ENCODE results near the gene MT1B.

Gene MT1B

DNA sequence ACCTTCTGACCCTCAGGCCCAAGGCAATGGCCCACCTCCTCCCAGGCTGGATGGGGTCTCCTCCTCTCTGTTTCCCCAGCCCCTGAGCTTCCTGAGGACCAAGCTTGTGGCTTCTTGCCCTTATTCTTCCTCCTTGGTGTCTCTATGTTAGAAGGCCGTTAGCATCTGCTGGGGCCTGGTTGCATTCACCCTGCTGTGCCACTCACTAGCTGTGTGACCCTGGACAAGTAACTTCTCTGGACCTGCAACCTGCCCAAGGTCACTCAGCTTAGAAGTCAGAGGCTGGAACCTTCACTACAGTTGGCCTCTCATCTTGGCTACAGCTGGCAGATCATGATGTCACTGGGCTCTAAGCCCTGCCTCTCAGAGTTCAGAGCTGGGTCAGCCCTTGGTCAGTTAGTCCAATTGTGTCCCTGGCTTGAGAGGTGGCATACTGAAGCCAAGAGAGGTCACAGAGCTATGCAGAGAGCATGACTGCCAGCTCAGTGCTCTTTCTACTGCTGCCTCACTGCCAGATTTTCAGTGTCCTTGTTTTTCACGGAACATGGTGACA lies 40.3 kb upstream of the MT1B start:
- no peak for DNase-seq (ENCODE audit: low spot score)

DNA sequence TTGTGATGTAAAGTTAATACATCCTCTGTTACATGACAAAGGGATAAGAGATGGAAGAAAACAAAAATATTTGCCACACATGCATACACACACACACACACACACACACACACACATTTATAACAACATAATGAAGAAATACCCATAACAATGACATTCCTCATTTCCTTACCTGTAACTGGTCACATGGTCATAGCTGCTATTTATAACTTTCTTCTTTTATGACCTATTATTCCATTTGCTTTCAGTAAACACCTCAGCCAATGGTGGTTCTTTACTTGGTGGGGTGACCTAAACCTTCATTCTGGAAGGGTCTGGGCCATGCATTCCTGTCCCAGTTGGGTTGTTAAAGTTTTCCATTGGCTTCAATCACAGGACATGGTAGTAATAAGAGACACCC lies 38.0 kb upstream of the MT1B start:
- no peak for DNase-seq (ENCODE audit: low spot score)
- TF ChIP-seq, protein P1, sequence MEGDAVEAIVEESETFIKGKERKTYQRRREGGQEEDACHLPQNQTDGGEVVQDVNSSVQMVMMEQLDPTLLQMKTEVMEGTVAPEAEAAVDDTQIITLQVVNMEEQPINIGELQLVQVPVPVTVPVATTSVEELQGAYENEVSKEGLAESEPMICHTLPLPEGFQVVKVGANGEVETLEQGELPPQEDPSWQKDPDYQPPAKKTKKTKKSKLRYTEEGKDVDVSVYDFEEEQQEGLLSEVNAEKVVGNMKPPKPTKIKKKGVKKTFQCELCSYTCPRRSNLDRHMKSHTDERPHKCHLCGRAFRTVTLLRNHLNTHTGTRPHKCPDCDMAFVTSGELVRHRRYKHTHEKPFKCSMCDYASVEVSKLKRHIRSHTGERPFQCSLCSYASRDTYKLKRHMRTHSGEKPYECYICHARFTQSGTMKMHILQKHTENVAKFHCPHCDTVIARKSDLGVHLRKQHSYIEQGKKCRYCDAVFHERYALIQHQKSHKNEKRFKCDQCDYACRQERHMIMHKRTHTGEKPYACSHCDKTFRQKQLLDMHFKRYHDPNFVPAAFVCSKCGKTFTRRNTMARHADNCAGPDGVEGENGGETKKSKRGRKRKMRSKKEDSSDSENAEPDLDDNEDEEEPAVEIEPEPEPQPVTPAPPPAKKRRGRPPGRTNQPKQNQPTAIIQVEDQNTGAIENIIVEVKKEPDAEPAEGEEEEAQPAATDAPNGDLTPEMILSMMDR (IDR thresholded peaks at IDR 0.05; ENCODE audit: extremely low read depth, missing control alignments): no peak

More for the DNA sequence above, 40.3 kb upstream of the MT1B start:
- TF ChIP-seq, protein P1 (IDR thresholded peaks at IDR 0.05; ENCODE audit: extremely low read depth, missing control alignments): no peak

DNA sequence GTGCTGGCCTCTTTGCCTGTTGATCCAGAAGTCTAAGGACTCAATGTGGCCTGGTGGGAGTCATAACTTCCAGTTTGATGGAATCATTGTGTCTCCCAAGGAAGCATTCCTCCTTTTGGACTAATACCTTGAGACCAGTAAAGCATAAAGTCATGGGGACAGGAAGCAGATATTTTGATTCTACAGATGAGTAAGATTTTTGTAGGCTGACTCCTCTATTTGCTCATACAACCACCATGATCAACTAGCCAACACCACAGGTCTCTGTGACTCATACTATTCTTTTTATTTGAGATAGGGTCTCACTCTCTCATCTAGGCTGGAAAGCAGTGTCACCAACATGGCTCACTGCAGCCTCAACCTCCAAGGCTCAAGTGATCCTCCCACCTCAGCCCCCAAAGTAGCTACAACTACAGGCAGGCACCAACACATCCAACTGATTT lies 37.1 kb upstream of the MT1B start:
- DNase-seq (ENCODE audit: low spot score): no peak
- TF ChIP-seq, protein P1 (IDR thresholded peaks at IDR 0.05; ENCODE audit: extremely low read depth, missing control alignments): no peak

DNA sequence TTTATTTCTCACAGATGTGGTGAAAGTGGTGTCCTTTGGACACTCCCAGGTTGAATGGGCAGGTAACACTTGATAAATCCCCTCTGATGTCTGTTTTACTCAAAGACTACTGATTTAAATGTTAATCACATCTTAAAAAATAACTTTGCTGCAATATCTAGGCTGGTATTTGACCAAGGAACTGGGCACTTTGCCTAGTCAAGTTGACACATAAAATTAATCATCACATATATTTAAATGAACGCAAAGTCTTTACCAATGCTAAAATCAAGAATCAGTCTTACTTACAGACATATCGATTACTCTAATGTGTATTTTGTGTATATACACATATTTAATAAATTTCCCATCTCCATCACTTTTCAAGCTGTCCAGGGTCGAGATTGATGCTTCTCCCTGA lies 36.3 kb upstream of the MT1B start:
- TF ChIP-seq, protein P1 (IDR thresholded peaks at IDR 0.05; ENCODE audit: extremely low read depth, missing control alignments): no peak
- DNase-seq (ENCODE audit: low spot score): no peak

DNA sequence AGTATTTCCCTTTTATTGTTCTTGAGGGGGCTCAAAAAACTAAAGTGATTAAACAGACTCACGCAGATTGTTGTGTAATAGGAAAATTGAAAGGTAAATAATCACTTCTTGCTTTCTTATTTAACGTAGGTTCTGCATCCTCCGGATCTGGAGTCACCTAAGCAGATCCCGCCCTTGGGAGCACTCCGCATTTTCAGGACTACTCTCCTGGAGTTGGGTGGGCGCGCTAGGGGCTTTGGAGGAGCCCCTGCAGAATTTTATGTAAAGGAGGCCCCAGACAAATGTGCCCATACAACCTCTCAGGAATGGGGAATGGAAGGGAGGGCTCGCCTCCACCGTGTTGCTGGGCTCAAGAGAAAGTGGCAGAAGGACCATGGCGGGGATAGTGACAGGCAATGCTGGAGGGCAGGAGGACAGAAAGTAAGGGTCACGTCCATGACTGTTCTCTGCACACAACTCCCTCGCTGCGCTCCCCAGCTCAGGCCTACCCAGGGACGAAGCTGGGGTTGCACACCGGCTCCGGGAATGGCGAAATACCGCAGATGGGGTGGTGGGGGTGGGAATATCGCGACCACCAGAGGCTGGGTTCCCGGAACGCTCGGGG lies 35.0 kb upstream of the MT1B start:
- TF ChIP-seq, protein P1 (IDR thresholded peaks at IDR 0.05; ENCODE audit: extremely low read depth, missing control alignments): no peak

DNA sequence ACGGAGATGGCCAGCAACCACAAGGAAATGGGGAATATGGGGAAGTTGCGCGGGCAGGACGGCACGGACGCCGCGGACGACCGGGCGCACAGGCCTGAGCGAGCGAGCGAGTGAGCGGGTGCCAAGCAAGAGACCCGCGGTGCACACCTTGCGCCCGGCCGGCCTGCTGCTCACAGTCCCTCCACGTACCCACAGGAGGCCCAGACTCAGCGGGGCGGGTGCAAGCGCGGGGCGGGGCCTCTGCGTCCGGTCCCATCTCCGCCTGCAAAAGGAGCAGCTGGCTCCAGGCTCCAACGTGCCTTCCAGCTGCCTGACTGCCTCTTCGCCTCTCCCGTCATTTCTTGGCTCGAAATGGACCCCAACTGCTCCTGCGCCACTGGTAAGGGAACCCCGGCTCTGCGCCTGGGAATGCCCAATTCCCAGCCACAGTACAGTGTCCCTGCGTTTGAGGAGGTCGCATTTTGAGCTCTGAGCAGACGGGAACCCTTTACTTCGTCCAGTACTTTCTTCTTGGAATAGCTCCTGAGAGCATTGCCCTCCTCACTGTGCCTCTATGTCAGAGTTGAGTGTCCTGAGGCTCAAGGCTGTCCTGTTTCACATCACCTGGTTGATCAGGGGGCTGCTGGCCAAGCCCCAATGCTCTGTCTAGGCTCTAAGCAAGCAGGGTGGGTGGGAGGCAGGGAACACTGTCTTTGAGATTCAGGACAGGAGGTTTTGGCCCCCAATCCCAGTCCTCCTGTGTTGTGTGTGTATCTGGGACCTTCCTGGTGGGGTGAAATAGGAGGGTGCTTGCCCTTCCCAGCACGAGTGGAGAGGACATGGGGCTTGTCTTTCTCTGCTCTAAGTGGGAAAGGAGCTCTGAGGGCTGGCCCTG lies 34.2 kb upstream of the MT1B start:
- no peak for DNase-seq (ENCODE audit: low spot score)
- TF ChIP-seq, protein P1 (IDR thresholded peaks at IDR 0.05; ENCODE audit: extremely low read depth, missing control alignments): no peak

More for the DNA sequence above, 35.0 kb upstream of the MT1B start:
- no peak for DNase-seq (ENCODE audit: low spot score)

DNA sequence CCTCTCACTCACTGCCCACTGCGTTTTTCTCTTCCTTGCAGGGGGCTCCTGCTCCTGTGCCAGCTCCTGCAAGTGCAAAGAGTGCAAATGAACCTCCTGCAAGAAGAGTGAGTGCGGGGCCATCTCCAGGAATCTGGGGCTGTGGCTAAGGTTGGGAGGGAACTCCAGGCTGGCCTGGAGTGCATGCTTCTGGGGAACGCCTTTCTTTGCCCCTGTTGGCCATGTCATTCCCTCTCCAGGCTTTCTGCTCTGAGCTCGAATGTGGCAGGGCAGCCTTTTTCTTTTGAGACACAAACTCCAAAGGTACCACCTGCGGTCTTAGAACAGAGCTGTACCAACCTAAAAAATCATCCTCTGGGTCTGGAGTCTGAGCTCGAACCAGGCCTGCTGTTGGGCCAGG lies 33.5 kb upstream of the MT1B start:
- DNase-seq (ENCODE audit: low spot score): no peak
- TF ChIP-seq, protein P1 (IDR thresholded peaks at IDR 0.05; ENCODE audit: extremely low read depth, missing control alignments): no peak
